GM21528 (cell line): Measurements from ENCODE around the gene BNIP3.
"Not testable (repeated sequence)": the region's sequence is repeated elsewhere in the genome, so short reads cannot be mapped to it uniquely, and the experiment has no call there.

ENCODE experiments used
- ATAC-seq: cut with Tn5 transposase; IDR thresholded peaks from one replicate; pipeline ENCODE4 v1.9.1; 2021; ENCODE audit warnings: mild to moderate bottlenecking, moderate library complexity; ENCODE audit not compliant: unreplicated experiment, low FRiP score

BNIP3 gene

GRCh38 chr10:131933016-131933695 is 48.6 kb downstream of the BNIP3 start:
- ATAC-seq, result no peak

GRCh38 chr10:131931981-131932380 is 49.7 kb downstream of the BNIP3 start:
- ATAC-seq, result no peak

- ATAC-seq, result no peak
These were observed 51.0 kb downstream of the BNIP3 start for GRCh38 chr10:131930586-131931330.

GRCh38 chr10:131930150-131930549 is 51.6 kb downstream of the BNIP3 start:
- ATAC-seq, result no peak

- no peak for ATAC-seq
These were observed 52.4 kb downstream of the BNIP3 start for GRCh38 chr10:131929122-131929845.

GRCh38 chr10:131928248-131929095 is 53.3 kb downstream of the BNIP3 start:
- peak; percentile 89 for ATAC-seq

GRCh38 chr10:131926743-131927595 is 54.8 kb downstream of the BNIP3 start:
- ATAC-seq, result no peak

- no peak for ATAC-seq
These were observed 55.5 kb downstream of the BNIP3 start for GRCh38 chr10:131926253-131926652.

GRCh38 chr10:131925716-131926115 is 56.0 kb downstream of the BNIP3 start:
- ATAC-seq, result no peak

GRCh38 chr10:131925011-131925649 is 56.6 kb downstream of the BNIP3 start:
- ATAC-seq, result no peak

- ATAC-seq, result no peak
These were observed 58.5 kb downstream of the BNIP3 start for GRCh38 chr10:131923038-131923756.

GRCh38 chr10:131921184-131921583 is 60.5 kb downstream of the BNIP3 start:
- ATAC-seq, result peak; percentile 58

- ATAC-seq, result no peak
These were observed 61.0 kb downstream of the BNIP3 start for GRCh38 chr10:131920693-131921092.

- ATAC-seq, result no peak
These were observed 61.6 kb downstream of the BNIP3 start for GRCh38 chr10:131920151-131920550.

- not testable (repeated sequence) for ATAC-seq
These were observed 62.3 kb downstream of the BNIP3 start for GRCh38 chr10:131919461-131919860.
